CD4-positive, alpha-beta memory T cell (primary cell): Measurements from ENCODE around the gene DDX39B. TPM values are rescaled to one million over a fixed set of nuclear protein-coding genes. Genes with fewer than 3 reads are reported as not detected.
"Not testable (repeated sequence)": the region's sequence is repeated elsewhere in the genome, so short reads cannot be mapped to it uniquely, and the experiment has no call there.

Experiments
- CTCF ChIA-PET: fragments of 350-600 bp; sonication (Branson Sonifier 250); formaldehyde crosslinking; loops from one replicate; lab custom pipeline; 2021; ENCODE audit warnings: inconsistent platforms; ENCODE audit not compliant: partially characterized antibody; lab: Charles Lee
- POLR2A ChIA-PET: fragments of 350-600 bp; sonication (Branson Sonifier 250); formaldehyde crosslinking; loops from one replicate; lab custom pipeline; 2021; ENCODE audit not compliant: partially characterized antibody; lab: Charles Lee
- DNase-seq, 5 donors: peaks; one replicate each; pipeline versions ENCODE4 v3.0.0 to v3.0.0-alpha.2; 2020 to 2022; ENCODE audit warnings: mixed read lengths in 1 of 5
- H3K27ac ChIP-seq: one replicate; pipeline ENCODE4 v1.7.0; 2013; ENCODE audit warnings: low read depth, low read length
- H3K27me3 ChIP-seq: 2 replicates; pipeline ENCODE4 v1.7.0; 2013; ENCODE audit warnings: mild to moderate bottlenecking, low read length, moderate library complexity; ENCODE audit not compliant: insufficient read depth
- H3K36me3 ChIP-seq: 2 replicates; pipeline ENCODE4 v1.7.0; 2013; ENCODE audit warnings: mild to moderate bottlenecking, low read length, moderate library complexity; ENCODE audit not compliant: insufficient read depth
- H3K4me1 ChIP-seq: 2 replicates; pipeline ENCODE4 v1.7.0; 2013; ENCODE audit warnings: mild to moderate bottlenecking, low read length, moderate library complexity; ENCODE audit not compliant: insufficient read depth
- H3K4me3 ChIP-seq, 2 donors: one replicate each; pipeline ENCODE4 v1.7.0; 2013; ENCODE audit warnings: low read length in 2 of 2, mild to moderate bottlenecking in 1 of 2
- H3K9me3 ChIP-seq, 2 donors: one replicate each; pipeline ENCODE4 v1.7.0; 2013; ENCODE audit warnings: low read length in 2 of 2, control low read depth in 1 of 2; ENCODE audit not compliant: control insufficient read depth in 1 of 2
- H3K27ac Mint-ChIP-seq, 7 donors: one replicate each; pipeline ENCODE4 v1.8.0; 2020 to 2021; ENCODE audit warnings: mixed read lengths in 7 of 7, mild to moderate bottlenecking in 6 of 7, inconsistent platforms in 3 of 7, moderate library complexity in 3 of 7
- H3K27me3 Mint-ChIP-seq, 2 donors: one replicate each; pipeline ENCODE4 v1.8.0; 2020 to 2021; ENCODE audit warnings: mixed read lengths in 2 of 2
- H3K36me3 Mint-ChIP-seq, 2 donors: one replicate each; pipeline ENCODE4 v1.8.0; 2020 to 2021; ENCODE audit warnings: mixed read lengths in 2 of 2, inconsistent platforms in 1 of 2, mild to moderate bottlenecking in 1 of 2
- H3K4me1 Mint-ChIP-seq, 4 donors: one replicate each; pipeline ENCODE4 v1.8.0; 2020 to 2021; ENCODE audit warnings: mixed read lengths in 4 of 4, mild to moderate bottlenecking in 1 of 4
- H3K4me3 Mint-ChIP-seq, 8 donors: one replicate each; pipeline ENCODE4 v1.8.0; 2020 to 2021; ENCODE audit warnings: mixed read lengths in 8 of 8, mild to moderate bottlenecking in 7 of 8, moderate library complexity in 6 of 8, inconsistent platforms in 3 of 8
- H3K9me3 Mint-ChIP-seq, 8 donors: one replicate each; pipeline ENCODE4 v1.8.0; 2020 to 2021; ENCODE audit warnings: mixed read lengths in 8 of 8, mild to moderate bottlenecking in 5 of 8, inconsistent platforms in 3 of 8, moderate library complexity in 1 of 8
- intact Hi-C: fragments of 100-400 bp; cut with micrococcal nuclease; formaldehyde crosslinking; loops from one replicate; pipeline ENCODE4 v1.15.1; 2023
- polyA plus RNA-seq, 2 donors: library from polyadenylated mRNA; unstranded; fragments of 300-500 nt; fragmentation: Illumina TruSeq; gene quantifications; one replicate each; pipeline ENCODE4 v1.2.3, GENCODE V29; 2021
- total RNA-seq, 2 experiments: library from RNA; stranded (reverse); gene quantifications; one replicate each; pipeline ENCODE4 v1.2.3, GENCODE V29; 2021

Gene DDX39B
- total and polyA plus RNA-seq, 4 experiments from 2014 or later = 65.6 to 737 (median 412) TPM

- CTCF ChIA-PET = interaction anchor here (1.1 to 1.6 kb wide), 3 partner anchors 9 to 25 kb away, joined by 3 to 5 read pairs (median 4); partner anchors contain the start of gene DDX39B
Measured at GRCh38 chr6:31525932-31526591, 15.7 kb downstream of the DDX39B start.

GRCh38 chr6:31525553-31525931 lies 16.3 kb downstream of the DDX39B start:
- Mint-ChIP-seq H3K4me3 (no peak overlapping the region), H3K9me3 (no peaks in the 10 kb centered on the region), H3K4me1 (peaks cover 0 to 5% (median 3%) of the 10 kb centered on the region in 4 donors), H3K27me3 (peaks cover 0 to 3% of the 10 kb centered on the region in 2 donors), H3K27ac (no peak overlapping the region), H3K36me3 (peaks cover 5 to 15% of the 10 kb centered on the region in 2 donors)
- no peak overlapping the region for H3K4me3 ChIP-seq
- H3K36me3 ChIP-seq = peaks cover 11% of the 10 kb centered on the region
- no peaks in the 10 kb centered on the region for H3K27me3 ChIP-seq
- H3K4me1 ChIP-seq = no peaks in the 10 kb centered on the region
- no peak for DNase-seq
- H3K27ac ChIP-seq = no peak overlapping the region
- no peaks in the 10 kb centered on the region for H3K9me3 ChIP-seq
- intact Hi-C loops = no loop called here
- ChIA-PET CTCF (interaction anchor here (1.1 to 1.6 kb wide), 3 partner anchors 8 to 26 kb away, joined by 3 to 5 read pairs (median 4); partner anchors contain the start of gene DDX39B), POLR2A (interaction anchor here (5.6 kb wide), 1 partner anchor 15 kb away, joined by 38 read pairs; the partner anchor contains the start of gene DDX39B)

More at GRCh38 chr6:31525932-31526591, 15.7 kb downstream of the DDX39B start:
- Mint-ChIP-seq H3K36me3 (peaks cover 10 to 19% of the 10 kb centered on the region in 2 donors), H3K4me3 (no peak overlapping the region), H3K27me3 (peaks cover 0 to 2% of the 10 kb centered on the region in 2 donors), H3K9me3 (no peaks in the 10 kb centered on the region), H3K27ac (peak overlapping the region in 3 of 7 donors; percentile 24 to 49 (median 42)), H3K4me1 (peaks cover 0 to 6% (median 3%) of the 10 kb centered on the region in 4 donors)
- Histone ChIP-seq H3K27me3 (no peaks in the 10 kb centered on the region), H3K4me1 (no peaks in the 10 kb centered on the region), H3K27ac (no peak overlapping the region), H3K9me3 (no peaks in the 10 kb centered on the region), H3K36me3 (peaks cover 15% of the 10 kb centered on the region), H3K4me3 (no peak overlapping the region)
- intact Hi-C loops = no loop called here
- POLR2A ChIA-PET = interaction anchor here (0.6 to 5.6 kb wide), 2 partner anchors 14 to 1794 kb away, joined by 3 to 38 read pairs; partner anchors contain the start of gene DDX39B
- no peak for DNase-seq

- H3K4me1 Mint-ChIP-seq = peaks cover 0 to 4% (median 0%) of the 10 kb centered on the region in 4 donors
- H3K27ac Mint-ChIP-seq = no peak overlapping the region
- H3K4me3 Mint-ChIP-seq = no peak overlapping the region
- no peaks in the 10 kb centered on the region for H3K9me3 Mint-ChIP-seq
- H3K27me3 Mint-ChIP-seq = peaks cover 0 to 5% of the 10 kb centered on the region in 2 donors
- Histone ChIP-seq H3K36me3 (no peaks in the 10 kb centered on the region), H3K27ac (no peak overlapping the region), H3K9me3 (no peaks in the 10 kb centered on the region), H3K4me3 (no peak overlapping the region), H3K4me1 (no peaks in the 10 kb centered on the region), H3K27me3 (no peaks in the 10 kb centered on the region)
- POLR2A ChIA-PET = no interaction called here
- intact Hi-C loops = no loop called here
- no peak for DNase-seq
- CTCF ChIA-PET = no interaction called here
- H3K36me3 Mint-ChIP-seq = no peaks in the 10 kb centered on the region
Measured at GRCh38 chr6:31521835-31522234, 20.0 kb downstream of the DDX39B start.

GRCh38 chr6:31513456-31514165 lies 28.2 kb downstream of the DDX39B start:
- Mint-ChIP-seq H3K27ac (peak overlapping the region in 2 of 7 donors; percentile 43 to 73), H3K9me3 (no peaks in the 10 kb centered on the region), H3K4me3 (no peak overlapping the region), H3K4me1 (no peaks in the 10 kb centered on the region), H3K36me3 (peaks cover 21 to 22% of the 10 kb centered on the region in 2 donors), H3K27me3 (peaks cover 0 to 3% of the 10 kb centered on the region in 2 donors)
- CTCF ChIA-PET = no interaction called here
- intact Hi-C loops = no loop called here
- no peaks in the 10 kb centered on the region for H3K4me1 ChIP-seq
- DNase-seq = no peak
- no peak overlapping the region for H3K4me3 ChIP-seq
- peaks cover 15% of the 10 kb centered on the region for H3K36me3 ChIP-seq
- no peak overlapping the region for H3K27ac ChIP-seq
- H3K27me3 ChIP-seq = no peaks in the 10 kb centered on the region
- no peaks in the 10 kb centered on the region for H3K9me3 ChIP-seq
- POLR2A ChIA-PET = no interaction called here

GRCh38 chr6:31510007-31510406 lies 31.8 kb downstream of the DDX39B start:
- Histone ChIP-seq H3K27me3 (no peaks in the 10 kb centered on the region), H3K36me3 (peaks cover 48% of the 10 kb centered on the region), H3K4me1 (no peaks in the 10 kb centered on the region), H3K4me3 (no peak overlapping the region), H3K27ac (no peak overlapping the region), H3K9me3 (no peaks in the 10 kb centered on the region)
- peaks cover 2 to 3% (median 3%) of the 10 kb centered on the region in 4 donors for H3K4me1 Mint-ChIP-seq
- no peak for DNase-seq
- H3K9me3 Mint-ChIP-seq = no peaks in the 10 kb centered on the region
- peaks cover 40 to 41% of the 10 kb centered on the region in 2 donors for H3K36me3 Mint-ChIP-seq
- CTCF ChIA-PET = no interaction called here
- intact Hi-C loops = no loop called here
- H3K27ac Mint-ChIP-seq = peak overlapping the region in 1 of 7 donors; percentile 22
- no peak overlapping the region for H3K4me3 Mint-ChIP-seq
- H3K27me3 Mint-ChIP-seq = no peaks in the 10 kb centered on the region
- POLR2A ChIA-PET = no interaction called here

- H3K9me3 ChIP-seq, DNase-seq, POLR2A ChIA-PET, intact Hi-C loops, H3K4me1 ChIP-seq, H3K27me3 Mint-ChIP-seq, H3K4me3 ChIP-seq, H3K27me3 ChIP-seq, H3K27ac ChIP-seq, CTCF ChIA-PET, H3K4me3 Mint-ChIP-seq, H3K9me3 Mint-ChIP-seq, H3K4me1 Mint-ChIP-seq: not testable (repeated sequence)
- H3K36me3 ChIP-seq = peaks cover 51% of the 10 kb centered on the region
- H3K36me3 Mint-ChIP-seq = peaks cover 42% of the 10 kb centered on the region in 2 donors
- peak overlapping the region in 1 of 7 donors; percentile 80 for H3K27ac Mint-ChIP-seq
Measured at GRCh38 chr6:31509036-31509435, 32.8 kb downstream of the DDX39B start.

GRCh38 chr6:31502586-31502985 lies 39.2 kb downstream of the DDX39B start:
- CTCF ChIA-PET = interaction anchor here (1.2 kb wide), 1 partner anchor 95 kb away, joined by 4 read pairs; no protein-coding TSS in a partner anchor
- H3K27ac ChIP-seq = no peak overlapping the region
- intact Hi-C loops = no loop called here
- peaks cover 15 to 17% of the 10 kb centered on the region in 2 donors for H3K36me3 Mint-ChIP-seq
- H3K9me3 Mint-ChIP-seq = no peaks in the 10 kb centered on the region
- POLR2A ChIA-PET = interaction anchor here (1.6 kb wide), 1 partner anchor 39 kb away, joined by 6 read pairs; the partner anchor contains the start of gene DDX39B
- H3K4me3 ChIP-seq = no peak overlapping the region
- H3K9me3 ChIP-seq = no peaks in the 10 kb centered on the region
- no peaks in the 10 kb centered on the region for H3K27me3 Mint-ChIP-seq
- H3K4me1 Mint-ChIP-seq = peaks cover 35 to 65% (median 48%) of the 10 kb centered on the region in 4 donors
- no peak for DNase-seq
- H3K27ac Mint-ChIP-seq = peak overlapping the region in 5 of 7 donors; percentile 15 to 61 (median 54)
- no peak overlapping the region for H3K4me3 Mint-ChIP-seq
- no peaks in the 10 kb centered on the region for H3K27me3 ChIP-seq
- H3K36me3 ChIP-seq = peaks cover 26% of the 10 kb centered on the region
- H3K4me1 ChIP-seq = peaks cover 25% of the 10 kb centered on the region
